GM12872 (cell line): ENCODE data around the gene ZWILCH.

ENCODE experiments used
- TF ChIP-seq, protein P1 (sequence below): IDR thresholded peaks from 3 replicates; pipeline ENCODE4 v1.5.1; 2011; ENCODE audit warnings: low read depth, mild to moderate bottlenecking, low read length, moderate library complexity; ENCODE audit not compliant: insufficient read depth

Gene ZWILCH

GRCh38 chr15:66586155-66586976 is 81.2 kb downstream of the ZWILCH start:
- TF ChIP-seq, protein P1, sequence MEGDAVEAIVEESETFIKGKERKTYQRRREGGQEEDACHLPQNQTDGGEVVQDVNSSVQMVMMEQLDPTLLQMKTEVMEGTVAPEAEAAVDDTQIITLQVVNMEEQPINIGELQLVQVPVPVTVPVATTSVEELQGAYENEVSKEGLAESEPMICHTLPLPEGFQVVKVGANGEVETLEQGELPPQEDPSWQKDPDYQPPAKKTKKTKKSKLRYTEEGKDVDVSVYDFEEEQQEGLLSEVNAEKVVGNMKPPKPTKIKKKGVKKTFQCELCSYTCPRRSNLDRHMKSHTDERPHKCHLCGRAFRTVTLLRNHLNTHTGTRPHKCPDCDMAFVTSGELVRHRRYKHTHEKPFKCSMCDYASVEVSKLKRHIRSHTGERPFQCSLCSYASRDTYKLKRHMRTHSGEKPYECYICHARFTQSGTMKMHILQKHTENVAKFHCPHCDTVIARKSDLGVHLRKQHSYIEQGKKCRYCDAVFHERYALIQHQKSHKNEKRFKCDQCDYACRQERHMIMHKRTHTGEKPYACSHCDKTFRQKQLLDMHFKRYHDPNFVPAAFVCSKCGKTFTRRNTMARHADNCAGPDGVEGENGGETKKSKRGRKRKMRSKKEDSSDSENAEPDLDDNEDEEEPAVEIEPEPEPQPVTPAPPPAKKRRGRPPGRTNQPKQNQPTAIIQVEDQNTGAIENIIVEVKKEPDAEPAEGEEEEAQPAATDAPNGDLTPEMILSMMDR: no peak

DNA sequence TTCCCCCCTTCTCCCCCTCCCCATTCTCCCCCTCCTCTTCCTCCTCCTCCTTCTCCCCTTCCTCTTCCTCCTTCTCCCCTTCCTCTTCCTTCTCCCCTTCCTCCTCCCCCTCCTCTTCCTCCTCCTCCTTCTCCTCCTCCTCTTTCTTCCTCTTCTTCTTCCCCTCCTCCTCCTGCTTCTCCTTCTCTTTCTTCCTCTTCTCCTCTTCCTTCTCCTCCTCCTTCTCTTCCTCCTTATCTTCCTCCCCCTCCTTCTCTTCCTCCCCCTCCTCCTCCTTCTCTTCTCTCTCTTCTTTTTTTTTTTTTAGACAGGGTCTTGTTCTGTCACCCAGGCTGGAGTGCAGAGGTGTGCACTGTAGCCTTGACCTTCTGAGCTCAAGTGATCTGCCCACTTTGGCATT is 81.9 kb downstream of the ZWILCH start:
- TF ChIP-seq, protein P1: no peak

GRCh38 chr15:66587749-66588148 is 82.6 kb downstream of the ZWILCH start:
- TF ChIP-seq, protein P1: no peak

GRCh38 chr15:66588537-66588936 is 83.4 kb downstream of the ZWILCH start:
- TF ChIP-seq, protein P1: peak; percentile 53

- TF ChIP-seq, protein P1: no peak
Measured at GRCh38 chr15:66588971-66589370, 83.8 kb downstream of the ZWILCH start.

DNA sequence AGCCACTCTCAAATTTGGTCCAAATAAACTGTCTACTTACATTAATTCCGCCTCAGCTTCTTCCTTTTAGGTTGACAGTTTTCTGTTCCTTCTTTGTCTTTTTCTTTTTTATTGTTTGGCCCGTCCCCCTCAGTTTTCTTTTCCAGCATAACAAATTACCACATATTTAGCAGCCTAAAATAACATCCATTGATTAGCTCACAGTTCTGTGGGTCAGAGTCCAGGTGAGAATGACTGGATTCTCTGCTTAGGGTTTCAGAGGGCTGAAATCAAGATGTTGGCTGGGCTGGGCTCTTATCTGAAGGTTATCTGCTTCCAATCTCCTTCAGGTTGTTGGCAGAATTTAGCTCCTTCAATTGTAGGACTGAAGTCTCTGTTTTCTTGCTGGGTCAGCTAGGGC is 85.3 kb downstream of the ZWILCH start:
- TF ChIP-seq, protein P1: no peak

DNA sequence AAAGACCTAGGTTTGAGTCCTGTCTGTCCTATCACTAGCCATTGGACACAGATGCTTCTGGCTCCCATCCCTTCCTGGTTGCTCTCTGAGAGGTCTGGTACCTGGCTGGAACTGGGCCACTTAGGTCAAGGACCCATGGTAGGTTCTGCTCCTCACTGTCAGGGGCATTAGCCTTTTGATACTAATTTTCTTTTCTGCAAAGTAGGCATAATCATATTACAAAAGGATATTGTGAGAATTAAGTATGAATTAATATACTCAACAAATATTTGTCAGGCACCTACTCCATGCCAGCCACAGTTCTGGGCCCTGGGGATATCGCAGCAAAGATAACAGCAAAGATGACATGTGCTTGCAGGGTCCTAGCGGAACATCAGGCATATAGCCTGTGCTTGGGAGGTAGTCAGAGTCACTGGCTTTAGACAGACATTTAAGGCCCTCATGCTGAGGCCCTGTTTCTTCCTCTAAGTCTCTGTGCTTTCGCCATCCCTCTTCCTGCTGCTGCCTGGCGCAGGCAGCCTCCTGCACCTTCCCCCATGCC is 86.3 kb downstream of the ZWILCH start:
- TF ChIP-seq, protein P1: no peak
